A549 (cell line): Measurements from ENCODE around the gene GNAL. TPM values are rescaled to one million over a fixed set of nuclear protein-coding genes. Genes with fewer than 3 reads are reported as not detected.

Source experiments
- ATAC-seq, 2 experiments: fragments of 200-7000 bp in 1 of 2; fragments of >200 bp in 1 of 2; cut with Nextera tagmentation in 1 of 2; cut with Tn5 transposase in 1 of 2; 3 replicates each; pipeline versions ENCODE4 v1.8.0 to v1.9.1; 2018 to 2020; ENCODE audit warnings: mild to moderate bottlenecking in 1 of 2, moderate library complexity in 1 of 2
- CTCF ChIA-PET: fragments of 300-600 bp; sonication (Branson Sonifier 250); formaldehyde crosslinking; extraction: SDS; loops from one replicate; lab custom pipeline; 2021; ENCODE audit warnings: antibody characterized with exemption, inconsistent platforms; lab: Yijun Ruan, JAX
- POLR2A ChIA-PET: fragments of 350-600 bp; formaldehyde crosslinking; extraction: SDS; loops from one replicate; lab custom pipeline; 2021; ENCODE audit warnings: antibody characterized with exemption, inconsistent platforms; lab: Yijun Ruan, JAX
- DNase-seq, 2 experiments: peaks; one replicate each; pipeline versions ENCODE4 v3.0.0 to v3.0.0-alpha.2; 2011 to 2016; ENCODE audit warnings: low read depth in 1 of 2, low spot score in 1 of 2
- FAIRE-seq: peaks from 2 replicates; lab custom pipeline; 2011; peaks lifted over from hg19 to GRCh38; lab: Jason Lieb, UNC
- H3K27ac ChIP-seq, 2 experiments: fragments of >200 bp; sonication (Bioruptor Twin); formaldehyde crosslinking; 3 replicates each; pipeline ENCODE4 v1.5.1; 2016 to 2017
- H3K4me1 ChIP-seq: fragments of >200 bp; sonication (Bioruptor Twin); formaldehyde crosslinking; 3 replicates; pipeline ENCODE4 v1.6.1; 2016
- H3K4me2 ChIP-seq: fragments of >200 bp; sonication (Bioruptor Twin); formaldehyde crosslinking; 3 replicates; pipeline ENCODE4 v1.6.1; 2016
- H3K4me3 ChIP-seq: fragments of >200 bp; sonication (Bioruptor Twin); formaldehyde crosslinking; 3 replicates; pipeline ENCODE4 v1.5.1; 2016
- H3K9me3 ChIP-seq: fragments of >200 bp; sonication (Bioruptor Twin); formaldehyde crosslinking; 3 replicates; pipeline ENCODE4 v1.6.1; 2016
- ATOH8 ChIP-seq: fragments of 250-450 bp; sonication (Bioruptor Pico); IDR thresholded peaks from 2 replicates; pipeline ENCODE4 v1.5.0; 2020; ENCODE audit warnings: low read depth, mild to moderate bottlenecking, moderate library complexity
- BCL3 ChIP-seq: fragments of >200 bp; sonication (Bioruptor Twin); formaldehyde crosslinking; IDR thresholded peaks from 3 replicates; pipeline ENCODE4 v1.6.1; 2016
- CBX8 ChIP-seq: fragments of 200-600 bp; sonication (generic); IDR thresholded peaks from 2 replicates; pipeline ENCODE4 v1.6.1; 2016
- CEBPB ChIP-seq, 2 experiments: fragments of >200 bp in 1 of 2; sonication (Bioruptor Twin) in 1 of 2; formaldehyde crosslinking in 1 of 2; IDR thresholded peaks; 2 replicates each; pipeline ENCODE4 v1.6.1; 2012 to 2016
- CHD2 ChIP-seq: fragments of 150-350 bp; IDR thresholded peaks from 2 replicates; pipeline ENCODE4 v1.6.1; 2014; ENCODE audit warnings: low read length; ENCODE audit not compliant: partially characterized antibody
- EP300 ChIP-seq, 2 experiments: fragments of >200 bp; sonication (Bioruptor Twin); formaldehyde crosslinking; IDR thresholded peaks; 2 replicates in 1 of 2; 3 replicates in 1 of 2; pipeline ENCODE4 v1.6.1; 2016 to 2017
- ESRRA ChIP-seq: fragments of 150-350 bp; IDR thresholded peaks from 2 replicates; pipeline ENCODE4 v1.6.1; 2014; ENCODE audit warnings: mild to moderate bottlenecking, low read length, borderline replicate concordance
- FOSB ChIP-seq: fragments of 250-450 bp; sonication (Bioruptor Pico); IDR thresholded peaks from 2 replicates; pipeline ENCODE4 v1.5.0; 2020; ENCODE audit warnings: mild to moderate bottlenecking, moderate library complexity
- FOSL2 ChIP-seq, 2 experiments: fragments of 450-650 bp in 1 of 2; fragments of >200 bp in 1 of 2; sonication (Bioruptor Twin) in 1 of 2; formaldehyde crosslinking; IDR thresholded peaks; 2 replicates each; pipeline versions ENCODE4 v1.5.0 to v1.6.1; 2016 to 2020; ENCODE audit warnings: mild to moderate bottlenecking in 1 of 2, moderate library complexity in 1 of 2
- HES2 ChIP-seq: fragments of >200 bp; sonication (Bioruptor Twin); formaldehyde crosslinking; IDR thresholded peaks from 2 replicates; pipeline ENCODE4 v1.6.1; 2016
- HEYL ChIP-seq: fragments of 250-450 bp; sonication (Bioruptor Pico); IDR thresholded peaks from 2 replicates; pipeline ENCODE4 v1.8.0; 2021; ENCODE audit warnings: mild to moderate bottlenecking, moderate library complexity
- HOXA7 ChIP-seq: fragments of 250-450 bp; sonication (Bioruptor Pico); IDR thresholded peaks from 2 replicates; pipeline ENCODE4 v1.5.0; 2020; ENCODE audit warnings: mild to moderate bottlenecking, moderate library complexity
- KDM1A ChIP-seq: fragments of 200-600 bp; sonication (generic); IDR thresholded peaks from 2 replicates; pipeline ENCODE4 v1.6.1; 2016; ENCODE audit warnings: low read depth, mild to moderate bottlenecking
- MAZ ChIP-seq: fragments of 150-350 bp; IDR thresholded peaks from 2 replicates; pipeline ENCODE4 v1.6.1; 2014; ENCODE audit warnings: antibody characterized with exemption, low read depth, low read length, borderline replicate concordance
- MYC ChIP-seq: IDR thresholded peaks from 2 replicates; pipeline ENCODE4 v1.6.1; 2012; ENCODE audit warnings: mild to moderate bottlenecking, inconsistent platforms, low read length, improper control_type of control experiment, borderline replicate concordance
- NFE2L2 ChIP-seq: fragments of 150-350 bp; conservative IDR thresholded peaks from 2 replicates; pipeline ENCODE4 v1.6.1; 2014; ENCODE audit warnings: low read length
- NPAS2 ChIP-seq: fragments of 250-450 bp; sonication (Bioruptor Pico); IDR thresholded peaks from 2 replicates; pipeline ENCODE4 v1.8.0; 2022; ENCODE audit warnings: mild to moderate bottlenecking, moderate library complexity, borderline replicate concordance
- PBX3 ChIP-seq: IDR thresholded peaks from 2 replicates; pipeline ENCODE4 v1.6.1; 2012
- PHF8 ChIP-seq: fragments of 200-600 bp; sonication (generic); IDR thresholded peaks from 2 replicates; pipeline ENCODE4 v1.6.1; 2016; ENCODE audit warnings: low read depth, mild to moderate bottlenecking, antibody characterized with exemption, moderate library complexity, borderline replicate concordance
- POLR2AphosphoS2 ChIP-seq: conservative IDR thresholded peaks from 2 replicates; pipeline ENCODE4 v1.6.1; 2012; ENCODE audit warnings: low read length, improper control_type of control experiment, inconsistent platforms
- RNF2 ChIP-seq: fragments of 200-600 bp; sonication (generic); IDR thresholded peaks from 2 replicates; pipeline ENCODE4 v1.6.1; 2016; ENCODE audit warnings: low read depth, mild to moderate bottlenecking, antibody characterized with exemption, moderate library complexity, borderline replicate concordance
- SREBF2 ChIP-seq: fragments of 450-650 bp; IDR thresholded peaks from 2 replicates; pipeline ENCODE4 v1.6.1; 2014; ENCODE audit warnings: mild to moderate bottlenecking, moderate library complexity
- TFCP2L1 ChIP-seq: fragments of 250-450 bp; sonication (Bioruptor Pico); IDR thresholded peaks from 2 replicates; pipeline ENCODE4 v1.5.0; 2021; ENCODE audit warnings: mild to moderate bottlenecking
- USF2 ChIP-seq: fragments of 450-650 bp; IDR thresholded peaks from 2 replicates; pipeline ENCODE4 v1.6.1; 2014; ENCODE audit warnings: antibody characterized with exemption
- ZC3H11A ChIP-seq: fragments of 450-650 bp; IDR thresholded peaks from 2 replicates; pipeline ENCODE4 v1.6.1; 2014; ENCODE audit warnings: antibody characterized with exemption, mild to moderate bottlenecking
- ZNF302 ChIP-seq: fragments of 250-450 bp; sonication (Bioruptor Pico); IDR thresholded peaks from 2 replicates; pipeline ENCODE4 v1.9.0; 2021; ENCODE audit warnings: inconsistent platforms, mild to moderate bottlenecking, moderate library complexity
- WGBS: methylation state at CpG from one replicate; pipeline ENCODE4 v1.1.6; 2017; ENCODE audit errors: missing lambda C conversion rate; 5-methylcytosine and 5-hydroxymethylcytosine counted together
- polyA plus RNA-seq, 4 experiments: library from polyadenylated mRNA; depleted of rRNA in 3 of 4; stranded (reverse); fragments of >200 nt; fragmentation: RNase III in 1 of 4; extraction: RNeasy Plus Mini Kit Qiagen cat#74134 plus additional on column Dnase treatment in 1 of 4; gene quantifications; 2 replicates in 3 of 4; 3 replicates in 1 of 4; pipeline ENCODE4 v1.2.3, GENCODE V29; 2011 to 2017

GNAL gene
- polyA plus RNA-seq, 2 of the 4 experiments (the other 2 are of a cell fraction), result 5.1 to 12.9 TPM

GRCh38 chr18:11664286-11664685, 24.8 kb upstream of the GNAL start:
- ChIA-PET CTCF (interaction anchor here (1.3 to 2.4 kb wide), 2 partner anchors 9 to 375 kb away, joined by 6 to 10 read pairs; no protein-coding TSS in a partner anchor), POLR2A (no interaction called here)
- no peak overlapping the region for H3K4me2 ChIP-seq
- no peak overlapping the region for H3K27ac ChIP-seq
- no peaks in the 10 kb centered on the region for H3K4me1 ChIP-seq
- no peak for DNase-seq
- TF ChIP-seq CEBPB (IDR thresholded peaks at IDR 0.05) (no peak), SREBF2 (no peak), FOSB (no peak), CHD2 (no peak), BCL3 (no peak), EP300 (IDR thresholded peaks at IDR 0.05) (no peak), POLR2AphosphoS2 (no peak), MAZ (no peak), HES2 (no peak), NPAS2 (CRISPR knock-in tag) (no peak), FOSL2 (IDR thresholded peaks at IDR 0.05) (no peak), FOSL2 (CRISPR knock-in tag; IDR thresholded peaks at IDR 0.05) (no peak), ZC3H11A (no peak), USF2 (no peak), HOXA7 (CRISPR knock-in tag) (no peak), PHF8 (no peak)
- TF ChIP-seq, all 56 proteins: peak for 0
- no peak overlapping the region for H3K4me3 ChIP-seq
- FAIRE-seq, result no peak
- ATAC-seq, result no peak
- WGBS, result 8% methylated on average over 4 of the region's 4 CpGs
- H3K9me3 ChIP-seq, result no peaks in the 10 kb centered on the region

- no peak for TF ChIP-seq RNF2
- Histone ChIP-seq H3K9me3 (no peaks in the 10 kb centered on the region), H3K4me1 (no peaks in the 10 kb centered on the region), H3K4me3 (no peak overlapping the region), H3K4me2 (no peak overlapping the region), H3K27ac (no peak overlapping the region)
- 14% methylated on average over 4 of the region's 4 CpGs for WGBS
- no peak for ATAC-seq
- POLR2A ChIA-PET, result no interaction called here
- CTCF ChIA-PET, result interaction anchor here (0.6 to 3.7 kb wide), 2 partner anchors 10 to 183 kb away, joined by 3 to 21 read pairs; no protein-coding TSS in a partner anchor
- DNase-seq, result no peak
- no peak for FAIRE-seq
Observed at GRCh38 chr18:11665146-11665545, 23.9 kb upstream of the GNAL start.

- H3K9me3 ChIP-seq, result no peaks in the 10 kb centered on the region
- H3K4me2 ChIP-seq, result no peak overlapping the region
- H3K4me3 ChIP-seq, result no peak overlapping the region
- POLR2A ChIA-PET, result no interaction called here
- DNase-seq (no peak), FAIRE-seq (no peak), ATAC-seq (no peak)
- CTCF ChIA-PET, result interaction anchor here (0.6 to 3.7 kb wide), 3 partner anchors 10 to 182 kb away, joined by 3 to 21 read pairs (median 3); no protein-coding TSS in a partner anchor
- no peaks in the 10 kb centered on the region for H3K4me1 ChIP-seq
- WGBS, result 54% methylated on average over 4 of the region's 4 CpGs
- TF ChIP-seq NPAS2 (CRISPR knock-in tag) (no peak), FOSB (no peak), SREBF2 (no peak), CHD2 (no peak), NFE2L2 (no peak), HEYL (CRISPR knock-in tag) (no peak), TFCP2L1 (CRISPR knock-in tag) (no peak), KDM1A (no peak), CBX8 (no peak), MYC (no peak), HOXA7 (CRISPR knock-in tag) (no peak), ZNF302 (CRISPR knock-in tag) (no peak), PBX3 (no peak), ESRRA (no peak), ATOH8 (CRISPR knock-in tag) (no peak)
- no peak overlapping the region for H3K27ac ChIP-seq
Observed at GRCh38 chr18:11665587-11665986, 23.5 kb upstream of the GNAL start.
